EH (cell line): ENCODE results near the gene LRRC63.
A peak's percentile ranks its signal among the peaks of the same experiment; 100 is the strongest.
"Not testable (repeated sequence)": the region's sequence is repeated elsewhere in the genome, so short reads cannot be mapped to it uniquely, and the experiment has no call there.

Experiments
- DNase-seq: peaks from one replicate; pipeline ENCODE4 v3.0.0-alpha.2; 2015; ENCODE audit warnings: low read depth

Gene LRRC63

GRCh38 chr13:46211483-46212351 is at the start of gene LRRC63:
TSS of gene LRRC63 (plus strand) at chr13:46211928. CDS start at chr13:46213035, 1,107 bp downstream.
- peak; percentile 33 for DNase-seq

DNA sequence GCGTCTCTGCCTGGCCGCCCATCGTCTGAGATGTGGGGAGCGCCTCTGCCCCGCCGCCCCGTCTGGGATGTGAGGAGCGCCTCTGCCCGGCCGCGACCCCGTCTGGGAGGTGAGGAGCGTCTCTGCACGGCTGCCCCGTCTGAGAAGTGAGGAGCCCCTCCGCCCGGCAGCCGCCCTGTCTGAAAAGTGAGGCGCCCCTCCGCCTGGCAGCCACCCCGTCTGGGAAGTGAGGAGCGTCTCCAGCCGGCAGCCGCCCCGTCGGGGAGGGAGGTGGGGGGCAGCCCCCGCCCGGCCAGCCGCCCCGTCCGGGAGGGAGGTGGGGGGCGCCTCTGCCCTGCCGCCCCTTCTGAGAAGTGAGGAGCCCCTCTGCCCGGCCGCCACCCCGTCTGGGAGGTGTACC is 49.0 kb upstream of the LRRC63 start:
- not testable (repeated sequence) for DNase-seq

- DNase-seq = no peak
Observed at GRCh38 chr13:46164661-46165060, 47.1 kb upstream of the LRRC63 start.

DNA sequence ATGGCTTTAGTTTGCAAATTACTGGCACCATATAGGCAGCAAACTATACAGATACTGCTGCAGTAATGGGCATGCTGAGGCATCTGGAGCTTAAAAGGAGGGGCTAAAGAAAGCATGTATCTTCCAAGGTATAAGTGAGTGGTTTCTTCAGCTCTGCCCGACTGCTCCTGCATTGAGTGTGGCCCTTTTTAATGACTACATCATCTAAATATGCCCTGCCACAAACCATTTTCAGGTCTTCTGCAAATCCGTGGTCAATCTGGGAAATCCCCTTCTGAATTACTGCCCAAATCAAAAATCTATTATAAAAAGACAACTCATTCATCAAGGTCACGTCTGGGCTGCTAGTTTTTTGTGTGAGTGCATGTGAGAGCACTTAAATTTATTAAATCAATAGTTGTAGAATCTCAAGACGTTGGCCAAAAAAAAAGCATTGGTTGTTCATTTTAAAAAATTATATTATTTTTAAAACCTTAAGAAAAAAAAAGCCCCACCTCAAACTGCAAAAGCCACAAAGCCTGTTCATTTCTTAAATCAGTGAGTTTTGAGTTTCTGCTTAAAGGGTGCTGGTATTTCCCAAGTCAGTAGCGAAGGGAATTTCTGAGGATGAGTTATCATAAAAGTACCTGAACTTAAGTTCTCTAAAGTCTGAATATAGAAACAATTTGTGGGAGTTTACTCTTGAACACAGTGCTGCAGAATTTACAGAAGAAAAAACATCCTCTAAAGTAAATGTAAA is 46.1 kb upstream of the LRRC63 start:
- DNase-seq = no peak

DNA sequence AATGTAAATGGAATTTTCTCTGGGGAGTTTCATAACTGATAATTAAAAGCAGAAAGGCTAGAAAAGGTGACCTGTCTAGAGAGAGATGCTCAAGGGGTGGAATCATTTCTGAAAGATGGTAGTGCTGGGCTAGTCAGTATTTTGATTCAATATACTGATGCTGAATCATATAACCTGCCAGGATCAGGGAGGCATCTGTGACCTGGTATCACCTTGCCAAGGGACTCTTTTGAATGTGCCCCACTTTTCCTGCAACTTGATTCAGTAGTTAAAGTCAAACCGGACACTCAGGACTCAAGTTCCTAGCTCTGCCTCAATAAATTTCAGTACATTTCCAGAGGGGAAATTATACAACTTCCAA is 45.5 kb upstream of the LRRC63 start:
- DNase-seq = no peak

GRCh38 chr13:46166947-46167610 is 44.6 kb upstream of the LRRC63 start:
- no peak for DNase-seq

GRCh38 chr13:46168341-46168740 is 43.4 kb upstream of the LRRC63 start:
- peak; percentile 7 for DNase-seq

DNA sequence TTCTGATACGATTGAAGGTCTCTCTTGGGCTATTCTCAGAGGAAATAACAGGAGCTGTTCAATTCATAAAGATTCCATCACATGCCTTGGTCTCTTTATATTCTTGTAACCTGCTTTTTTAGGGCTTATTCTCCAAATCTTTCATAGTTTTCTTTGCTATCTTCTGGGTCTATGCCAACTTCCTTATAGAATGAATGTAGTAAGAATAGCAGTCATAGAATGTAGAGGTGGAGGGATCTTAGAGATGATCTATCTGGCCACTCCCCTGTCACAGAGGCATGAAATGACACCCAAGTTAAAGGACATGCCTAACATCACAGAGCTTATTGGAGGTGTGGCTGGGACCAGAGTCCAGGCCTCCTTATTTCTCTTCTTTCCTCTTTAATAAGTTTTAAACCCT is 42.9 kb upstream of the LRRC63 start:
- DNase-seq = no peak

DNA sequence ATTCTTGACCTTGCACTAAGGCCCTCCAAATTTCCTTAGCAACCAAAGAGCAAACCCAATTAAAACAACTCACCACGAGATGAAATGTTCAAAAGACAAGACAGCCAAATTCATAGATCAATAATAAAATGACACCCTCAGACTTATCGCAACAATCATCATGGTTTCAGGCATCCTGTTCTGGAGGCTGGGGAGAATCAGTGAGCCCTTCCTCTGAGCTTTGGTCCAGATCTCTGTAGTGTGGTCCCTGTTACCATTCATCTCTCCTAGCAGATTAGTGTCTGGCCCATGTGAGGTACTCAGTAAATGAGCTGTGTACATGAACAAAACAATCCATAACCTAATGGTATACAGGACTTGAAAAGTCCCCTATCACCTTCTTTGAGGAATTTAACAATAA is 42.0 kb upstream of the LRRC63 start:
- no peak for DNase-seq

DNA sequence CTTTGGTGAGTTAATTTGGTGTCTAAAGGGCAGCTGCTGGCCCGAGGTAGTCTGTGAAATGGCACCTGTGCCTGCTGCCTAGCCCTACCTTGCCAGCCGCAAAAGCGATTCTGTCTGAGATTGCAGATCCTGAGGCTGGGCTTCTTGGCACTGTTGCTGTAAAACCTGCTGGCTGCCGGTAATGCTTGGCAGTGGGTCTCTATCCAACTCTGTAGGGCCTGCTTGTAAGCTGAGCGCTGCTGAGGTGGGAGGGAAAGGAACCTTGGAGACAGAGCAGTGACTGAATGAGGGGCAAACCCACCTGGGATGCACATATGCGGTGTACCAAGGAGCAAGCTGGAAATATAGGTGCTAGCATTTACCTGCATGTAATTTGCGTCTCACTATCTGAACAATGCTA is 41.5 kb upstream of the LRRC63 start:
- no peak for DNase-seq

GRCh38 chr13:46170687-46171086 is 41.0 kb upstream of the LRRC63 start:
- peak; percentile 2 for DNase-seq

DNA sequence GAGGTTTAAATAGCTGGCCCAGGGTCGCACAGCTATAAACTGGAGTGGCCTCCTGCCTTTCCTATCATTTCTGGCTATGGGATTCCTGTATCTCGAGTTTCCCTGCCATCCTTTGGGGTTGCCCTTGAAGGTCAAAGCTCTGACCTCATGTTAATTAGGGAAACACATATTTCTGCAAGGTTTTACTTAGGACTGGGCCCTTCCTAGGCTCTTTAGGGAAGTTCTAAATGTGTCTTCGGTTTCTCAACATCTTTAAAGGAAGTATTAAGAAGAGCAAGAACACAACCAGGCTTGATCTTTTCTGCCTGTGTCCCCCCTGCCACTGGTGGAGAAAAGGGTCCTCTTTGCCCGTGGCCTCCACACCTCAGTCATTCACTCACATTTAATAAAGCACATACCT is 40.5 kb upstream of the LRRC63 start:
- DNase-seq = no peak

GRCh38 chr13:46171739-46172138 is 40.0 kb upstream of the LRRC63 start:
- no peak for DNase-seq

DNA sequence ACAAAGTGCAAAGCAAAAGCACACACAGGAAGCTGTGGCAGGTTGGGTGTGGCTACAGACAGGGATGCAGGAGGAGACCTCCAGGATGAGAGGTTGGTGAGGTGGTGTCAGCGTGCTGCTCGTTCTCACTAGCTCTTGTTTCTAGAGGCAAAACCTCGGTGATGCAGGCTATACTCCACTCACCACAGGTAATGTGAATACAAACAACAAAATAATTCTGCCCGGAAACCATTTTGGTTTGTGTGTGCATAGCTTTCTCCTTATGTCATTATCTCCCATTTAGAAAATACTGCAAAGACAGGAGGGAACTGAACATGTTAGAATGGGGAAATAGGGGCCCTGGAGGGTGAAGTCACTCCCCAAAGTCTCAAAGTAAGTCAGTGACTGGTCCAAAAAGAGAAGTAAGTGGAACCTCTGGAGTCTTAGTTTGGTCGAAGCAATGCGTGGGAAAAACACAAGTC is 39.2 kb upstream of the LRRC63 start:
- no peak for DNase-seq

DNA sequence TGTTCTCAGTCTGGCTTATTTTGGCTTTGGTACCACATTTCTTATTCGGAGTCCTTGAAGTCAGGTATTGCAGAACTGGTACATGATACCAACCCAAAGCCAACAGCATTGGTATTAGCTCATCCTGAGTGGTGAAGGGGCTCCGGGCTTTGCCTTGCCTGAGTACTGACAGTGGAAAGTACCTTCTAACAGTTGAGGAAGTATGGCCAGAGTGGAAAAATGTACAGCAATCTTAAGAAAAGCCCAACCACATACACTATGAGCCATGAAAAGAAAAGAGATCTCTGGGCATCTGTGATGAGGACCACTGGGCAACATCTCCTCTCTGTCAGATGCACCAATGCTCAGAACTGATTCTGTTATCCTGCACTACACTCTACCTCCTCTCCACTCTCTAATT is 38.1 kb upstream of the LRRC63 start:
- DNase-seq = no peak

DNA sequence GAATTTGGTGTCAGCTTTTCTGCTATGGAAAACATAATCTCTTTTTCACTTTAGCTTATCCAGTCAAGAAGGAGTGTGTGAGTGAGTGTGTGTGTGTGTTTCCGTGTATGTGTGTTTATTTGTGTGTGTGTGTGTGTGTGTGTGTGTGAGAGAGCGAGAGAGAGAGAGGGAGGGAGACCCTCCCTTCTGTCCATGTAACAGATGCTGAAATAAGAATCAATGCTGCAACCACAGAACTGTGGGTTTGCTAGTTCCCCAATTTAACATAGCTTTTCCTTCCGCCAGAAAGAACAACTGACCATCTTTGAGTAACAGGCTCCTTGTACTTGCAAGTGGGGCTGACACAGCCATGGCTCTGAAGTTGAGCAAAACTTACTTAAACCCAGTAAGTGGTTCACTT is 35.0 kb upstream of the LRRC63 start:
- no peak for DNase-seq

DNA sequence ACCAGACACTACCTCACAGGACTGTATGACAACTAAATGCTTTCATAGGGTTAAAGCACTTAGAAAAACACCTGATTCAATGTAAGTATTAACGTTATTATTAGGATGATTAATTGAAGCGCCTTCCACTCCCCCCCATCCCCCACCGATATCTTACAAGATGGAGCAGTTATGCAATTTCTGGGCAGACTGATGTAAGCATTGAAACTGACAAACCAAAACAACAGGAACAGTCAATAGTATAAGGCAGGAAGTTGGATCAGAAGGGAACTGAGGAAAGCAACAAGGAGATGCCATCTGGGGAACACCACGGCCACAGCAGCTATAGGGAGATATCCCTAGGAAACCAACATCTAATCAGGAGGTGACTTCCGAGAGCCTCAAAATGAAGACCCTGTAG is 33.6 kb upstream of the LRRC63 start:
- DNase-seq = no peak

- DNase-seq = no peak
Observed at GRCh38 chr13:46178821-46179220, 32.9 kb upstream of the LRRC63 start.

DNA sequence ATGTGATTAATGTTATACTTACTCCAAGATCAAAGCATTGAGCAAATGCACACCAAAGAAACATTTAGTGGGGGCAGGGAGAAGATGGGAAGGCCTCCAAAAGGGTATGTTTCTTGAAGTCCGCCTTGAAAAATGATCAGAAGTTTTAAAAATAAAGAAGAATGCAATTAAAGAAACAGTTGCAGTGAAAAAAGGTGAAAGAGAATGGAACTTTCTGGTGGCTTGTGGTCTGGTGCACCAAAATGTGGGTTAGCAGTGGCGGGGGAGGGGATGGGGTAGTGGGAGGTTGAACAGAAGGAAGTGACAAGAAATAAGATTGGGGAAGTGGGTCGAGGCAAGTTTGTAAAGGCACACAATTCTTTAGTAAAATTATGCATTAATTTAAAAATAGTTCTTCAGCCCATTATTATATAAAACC is 32.2 kb upstream of the LRRC63 start:
- no peak for DNase-seq

GRCh38 chr13:46179969-46180763 is 31.6 kb upstream of the LRRC63 start:
- DNase-seq = no peak

DNA sequence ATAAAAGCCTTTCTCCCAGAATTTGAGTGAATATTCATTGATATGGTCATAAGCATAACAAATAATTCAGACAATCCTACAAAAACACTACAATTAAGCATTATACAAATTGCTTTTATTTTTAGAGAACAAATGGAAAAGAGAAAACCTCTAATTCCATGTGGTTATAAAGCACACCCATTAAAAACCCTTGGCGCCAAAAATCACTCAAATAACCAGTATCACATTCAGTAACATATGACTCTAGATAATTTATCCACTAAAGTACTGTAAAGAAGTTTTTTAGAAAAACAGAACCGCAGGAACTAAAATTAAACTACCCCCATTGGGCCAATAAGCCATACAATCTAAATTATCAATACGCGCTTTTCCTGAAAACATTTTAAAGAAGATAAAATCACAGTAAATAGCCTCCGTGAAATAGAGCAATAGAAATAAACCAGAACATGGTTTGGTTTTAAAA is 30.3 kb upstream of the LRRC63 start:
- no peak for DNase-seq
